H1 (cell line): Measurements from ENCODE around the gene CREB3L1. TPM values are rescaled to one million over a fixed set of nuclear protein-coding genes. Genes with fewer than 3 reads are reported as not detected.

Source experiments
- CBX8 ChIP-seq: fragments of 300-800, 300-1000 bp; sonication (generic); IDR thresholded peaks from 2 replicates; pipeline ENCODE4 v1.7.1; 2016; ENCODE audit warnings: low read depth, low read length, borderline replicate concordance
- CHD7 ChIP-seq: fragments of 300-600 bp; sonication (generic); IDR thresholded peaks from 2 replicates; pipeline ENCODE4 v1.7.1; 2012; ENCODE audit warnings: low read length, moderate library complexity, mild to moderate bottlenecking, inconsistent platforms; ENCODE audit not compliant: insufficient replicate concordance
- E2F6 ChIP-seq: IDR thresholded peaks from 2 replicates; pipeline ENCODE4 v1.6.1; 2012; ENCODE audit warnings: inconsistent platforms
- EZH2 ChIP-seq: fragments of 200-600 bp; sonication (generic); IDR thresholded peaks from 2 replicates; pipeline ENCODE4 v1.7.1; 2012; ENCODE audit warnings: low read depth, mild to moderate bottlenecking, moderate library complexity, low read length, inconsistent platforms; ENCODE audit not compliant: severe bottlenecking
- GTF2F1 ChIP-seq: IDR thresholded peaks from 2 replicates; pipeline ENCODE4 v1.6.1; 2012; ENCODE audit warnings: low read depth, low read length, improper control_type of control experiment, borderline replicate concordance
- HDAC2 ChIP-seq, 2 experiments: fragments of 300-600 bp in 1 of 2; sonication (generic) in 1 of 2; IDR thresholded peaks; 2 replicates each; pipeline ENCODE4 v1.6.1; 2011 to 2012; ENCODE audit warnings: low read depth in 2 of 2, low read length in 2 of 2, mild to moderate bottlenecking in 2 of 2, moderate library complexity in 2 of 2, borderline replicate concordance in 1 of 2, inconsistent platforms in 1 of 2
- NRF1 ChIP-seq: IDR thresholded peaks from 2 replicates; pipeline ENCODE4 v1.6.1; 2011; ENCODE audit warnings: mild to moderate bottlenecking, low read depth, low read length, improper control_type of control experiment
- PHF8 ChIP-seq: fragments of 200-600 bp; sonication (generic); conservative IDR thresholded peaks from 2 replicates; pipeline ENCODE4 v1.7.1; 2012; ENCODE audit warnings: low read depth, mild to moderate bottlenecking, inconsistent platforms, low read length, moderate library complexity
- POLR2A ChIP-seq, 2 experiments: IDR thresholded peaks; 1 replicate in 1 of 2; 2 replicates in 1 of 2; pipeline ENCODE4 v1.6.1; 2011; ENCODE audit warnings: low read depth in 2 of 2, low read length in 2 of 2, mild to moderate bottlenecking in 2 of 2; ENCODE audit errors: control extremely low read depth in 1 of 2
- SP4 ChIP-seq: IDR thresholded peaks from 2 replicates; pipeline ENCODE4 v1.6.1; 2012; ENCODE audit warnings: low read length, inconsistent platforms
- polyA plus RNA-seq, 7 experiments: library from polyadenylated mRNA; depleted of rRNA in 3 of 7; stranded (reverse) in 5 of 7; unstranded in 2 of 7; fragments of >200 nt in 5 of 7; fragments of 200-250 nt in 2 of 7; gene quantifications; 1 replicate in 5 of 7; 2 replicates in 1 of 7; 4 replicates in 1 of 7; pipeline versions ENCODE4 v1.2.1 to v1.2.3, GENCODE V29; 2011 to 2013; ENCODE audit warnings: missing spikeins in 2 of 7, mixed read lengths in 2 of 7
- total RNA-seq: library from RNA; stranded (reverse); fragmentation: NEBNext Ultra II Directional; extraction: Animal tissue kit (Norgen Biotek cat#: 25700); gene quantifications from 2 replicates; pipeline ENCODE4 v1.2.1, GENCODE V29; 2021

The CREB3L1 gene
- total and polyA plus RNA-seq, 2 of the 8 experiments (the other 6 are each of a cell fraction or from before 2014, with no cell fraction given) = 4.1 to 12.7 TPM

GRCh38 chr11:46366260-46366659, 88.8 kb downstream of the CREB3L1 start (continued):
- no peak for TF ChIP-seq CHD7
- no peak for TF ChIP-seq SP4
- no peak for TF ChIP-seq EZH2
- no peak for TF ChIP-seq CBX8
- no peak for TF ChIP-seq E2F6
- TF ChIP-seq PHF8 = no peak
- TF ChIP-seq POLR2A (IDR thresholded peaks at IDR 0.05; ENCODE audit: control extremely low read depth in 1 of 2, low read depth in 2 of 2, low read length in 2 of 2) = no peak
- no peak for TF ChIP-seq NRF1
- no peak for TF ChIP-seq HDAC2 (IDR thresholded peaks at IDR 0.05; ENCODE audit: borderline replicate concordance in 1 of 2, low read depth in 2 of 2, low read length in 2 of 2)
- no peak for TF ChIP-seq GTF2F1
